Peyer's patch (tissue), 4 donors: ENCODE data around the gene KLHDC7B. TPM values are rescaled to one million over a fixed set of nuclear protein-coding genes. Genes with fewer than 3 reads are reported as not detected.

Experiments
- DNase-seq, 3 donors: peaks; one replicate each; pipeline ENCODE4 v3.0.0-alpha.2; 2017 to 2019
- H3K27ac ChIP-seq, 4 donors: fragments of 200-600 bp; sonication (generic); one replicate each; pipeline ENCODE4 v1.5.1; 2016 to 2019
- H3K27me3 ChIP-seq, 2 donors: fragments of 200-600 bp; sonication (generic); one replicate each; pipeline ENCODE4 v1.5.1; 2019
- H3K36me3 ChIP-seq, 3 donors: fragments of 200-600 bp; sonication (generic); one replicate each; pipeline ENCODE4 v1.5.1; 2016 to 2019
- H3K4me1 ChIP-seq, 4 donors: fragments of 200-600 bp; sonication (generic); one replicate each; pipeline ENCODE4 v1.5.1; 2016 to 2019
- H3K4me3 ChIP-seq, 4 donors: fragments of 200-600 bp; sonication (generic); 1 replicate in 3 of 4; 2 replicates in 1 of 4; pipeline ENCODE4 v1.5.1; 2016 to 2019; ENCODE audit warnings: mild to moderate bottlenecking in 1 of 4
- H3K9me3 ChIP-seq, 4 donors: fragments of 200-600 bp; sonication (generic); one replicate each; pipeline ENCODE4 v1.5.1; 2016 to 2019; ENCODE audit warnings: mild to moderate bottlenecking in 1 of 4
- POLR2A ChIP-seq, 2 donors: fragments of 450-650 bp; IDR thresholded peaks; one replicate each; pipeline ENCODE4 v1.5.1; 2017; ENCODE audit warnings: antibody characterized with exemption in 2 of 2, mild to moderate bottlenecking in 2 of 2, moderate library complexity in 2 of 2
- total RNA-seq, 4 donors: library from RNA; depleted of rRNA; stranded (reverse); fragments of >200 nt; gene quantifications; one replicate each; pipeline ENCODE4 v1.1.0, GENCODE V29; 2016
- TF ChIP-seq, protein P1 (sequence below), 6 experiments: fragments of 450-650 bp in 4 of 6; fragments of 200-600 bp in 2 of 6; sonication (generic) in 1 of 6; IDR thresholded peaks; one replicate each; pipeline ENCODE4 v1.5.1; 2017 to 2019; ENCODE audit warnings: antibody characterized with exemption in 6 of 6, mild to moderate bottlenecking in 3 of 6, moderate library complexity in 1 of 6

KLHDC7B gene
- total RNA-seq, 4 donors from 2014 or later: 1.1 TPM; not detected in 3

DNA sequence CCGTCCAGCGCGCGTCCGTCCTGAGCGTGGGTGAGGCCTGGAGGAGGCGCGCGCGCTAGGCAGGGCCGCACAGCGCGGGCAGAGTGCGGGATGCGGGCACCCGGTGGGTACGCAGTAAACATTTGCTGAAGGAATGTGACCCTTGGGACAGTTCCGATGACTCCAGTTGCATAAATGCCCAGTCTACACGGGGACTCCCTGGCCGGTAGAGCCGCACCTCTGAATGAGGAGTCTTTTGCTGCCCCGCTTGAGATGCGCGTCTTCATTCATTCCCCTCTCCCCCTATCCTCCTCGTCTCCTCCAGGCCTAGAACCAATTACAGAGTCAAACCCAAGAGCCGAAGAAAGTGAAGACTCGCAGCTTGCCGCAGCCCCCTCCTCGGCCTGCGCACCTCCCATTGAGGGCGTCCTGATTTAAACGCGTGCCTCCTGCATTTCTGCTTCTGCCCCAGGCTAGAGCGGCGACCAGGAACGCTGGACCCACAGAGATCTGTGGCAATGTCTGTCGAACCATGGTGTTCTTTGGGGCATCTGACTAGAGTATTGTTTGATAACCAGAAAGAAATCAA is 37.7 kb downstream of the KLHDC7B start:
- H3K27me3 ChIP-seq: no peaks in the 10 kb centered on the region
- H3K27ac ChIP-seq: peak overlapping the region; percentile 98 to 100 (median 99)
- H3K36me3 ChIP-seq: no peaks in the 10 kb centered on the region
- TF ChIP-seq POLR2A (IDR thresholded peaks at IDR 0.05): no peak
- TF ChIP-seq, protein P1, sequence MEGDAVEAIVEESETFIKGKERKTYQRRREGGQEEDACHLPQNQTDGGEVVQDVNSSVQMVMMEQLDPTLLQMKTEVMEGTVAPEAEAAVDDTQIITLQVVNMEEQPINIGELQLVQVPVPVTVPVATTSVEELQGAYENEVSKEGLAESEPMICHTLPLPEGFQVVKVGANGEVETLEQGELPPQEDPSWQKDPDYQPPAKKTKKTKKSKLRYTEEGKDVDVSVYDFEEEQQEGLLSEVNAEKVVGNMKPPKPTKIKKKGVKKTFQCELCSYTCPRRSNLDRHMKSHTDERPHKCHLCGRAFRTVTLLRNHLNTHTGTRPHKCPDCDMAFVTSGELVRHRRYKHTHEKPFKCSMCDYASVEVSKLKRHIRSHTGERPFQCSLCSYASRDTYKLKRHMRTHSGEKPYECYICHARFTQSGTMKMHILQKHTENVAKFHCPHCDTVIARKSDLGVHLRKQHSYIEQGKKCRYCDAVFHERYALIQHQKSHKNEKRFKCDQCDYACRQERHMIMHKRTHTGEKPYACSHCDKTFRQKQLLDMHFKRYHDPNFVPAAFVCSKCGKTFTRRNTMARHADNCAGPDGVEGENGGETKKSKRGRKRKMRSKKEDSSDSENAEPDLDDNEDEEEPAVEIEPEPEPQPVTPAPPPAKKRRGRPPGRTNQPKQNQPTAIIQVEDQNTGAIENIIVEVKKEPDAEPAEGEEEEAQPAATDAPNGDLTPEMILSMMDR (IDR thresholded peaks at IDR 0.05): no peak
- no peaks in the 10 kb centered on the region for H3K9me3 ChIP-seq
- peaks cover 0 to 29% (median 3%) of the 10 kb centered on the region in 4 donors for H3K4me1 ChIP-seq
- H3K4me3 ChIP-seq: peak overlapping the region; percentile 82 to 93 (median 88)
- DNase-seq: no peak

DNA sequence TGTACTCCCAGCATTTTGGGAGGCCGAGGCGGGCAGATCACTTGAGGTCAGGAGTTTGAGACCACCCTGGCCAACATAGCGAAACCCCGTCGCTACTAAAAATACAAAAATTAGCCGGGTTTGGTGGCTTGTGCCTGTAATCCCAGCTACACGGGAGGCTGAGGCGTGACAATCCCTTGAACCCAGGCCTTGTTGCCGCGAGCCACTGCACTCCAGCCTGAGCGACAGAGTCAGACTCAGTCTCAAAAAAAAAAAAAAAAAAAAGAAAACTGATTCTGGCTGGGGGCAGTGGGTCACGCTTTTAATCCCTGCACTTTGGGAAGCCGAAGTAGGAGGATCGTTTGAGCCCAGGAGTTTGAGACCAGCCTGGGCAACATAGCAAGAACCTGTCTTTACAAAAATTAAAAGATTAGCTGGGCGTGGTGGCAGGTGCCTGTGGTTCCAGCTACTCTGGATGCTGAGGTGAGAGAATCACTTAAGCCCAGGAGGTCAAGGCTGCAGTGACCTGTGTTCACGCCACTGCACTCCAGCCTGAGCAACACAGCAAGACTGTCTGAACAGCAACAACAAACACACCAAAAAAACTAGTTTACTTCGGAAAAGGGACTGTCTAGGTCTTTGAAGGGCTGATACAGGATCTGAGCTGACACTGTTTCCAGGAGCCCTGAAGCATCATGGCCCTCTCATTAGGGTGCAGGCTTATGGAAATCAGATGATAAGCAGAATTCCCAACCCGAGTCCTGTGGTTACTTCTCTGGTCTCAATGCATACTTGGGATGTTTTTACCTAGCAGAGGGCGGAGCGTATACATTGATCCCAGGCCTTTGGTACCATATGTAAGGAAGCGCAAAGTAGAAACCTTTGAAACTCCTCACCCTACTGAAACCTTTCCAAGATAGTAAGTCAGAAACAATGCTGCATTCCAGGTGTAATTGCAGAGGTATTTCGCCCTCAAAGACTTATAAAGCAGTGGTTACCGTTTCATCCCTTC is 38.7 kb downstream of the KLHDC7B start:
- H3K27me3 ChIP-seq: no peaks in the 10 kb centered on the region
- H3K9me3 ChIP-seq: no peaks in the 10 kb centered on the region
- TF ChIP-seq POLR2A (IDR thresholded peaks at IDR 0.05): no peak
- TF ChIP-seq, protein P1 (IDR thresholded peaks at IDR 0.05): no peak
- H3K36me3 ChIP-seq: no peaks in the 10 kb centered on the region
- H3K4me1 ChIP-seq: peaks cover 0 to 19% (median 3%) of the 10 kb centered on the region in 4 donors
- H3K27ac ChIP-seq: no peak overlapping the region
- no peak overlapping the region for H3K4me3 ChIP-seq
- DNase-seq: no peak

DNA sequence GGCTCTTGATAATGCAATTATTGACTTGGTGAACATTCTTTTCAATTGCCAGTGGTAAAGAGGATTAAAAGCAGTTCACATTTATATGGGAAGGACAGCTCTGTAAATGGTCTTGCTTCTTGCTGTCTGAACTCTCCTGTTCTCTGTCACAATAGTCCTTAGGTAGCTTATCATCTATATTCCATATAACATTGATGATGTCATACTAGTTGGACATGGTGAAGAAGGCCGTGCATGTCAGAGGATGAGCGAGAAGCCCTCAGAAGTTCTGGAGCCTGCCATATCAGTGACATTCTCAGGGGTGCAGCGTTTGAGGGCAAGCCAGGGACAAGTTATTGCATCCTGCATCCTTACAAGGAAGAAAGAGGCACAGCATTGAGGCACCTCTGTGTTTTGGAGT is 39.5 kb downstream of the KLHDC7B start:
- no peaks in the 10 kb centered on the region for H3K27me3 ChIP-seq
- H3K4me1 ChIP-seq: peaks cover 0 to 19% (median 3%) of the 10 kb centered on the region in 4 donors
- H3K36me3 ChIP-seq: no peaks in the 10 kb centered on the region
- H3K27ac ChIP-seq: no peak overlapping the region
- DNase-seq: no peak
- TF ChIP-seq, protein P1 (IDR thresholded peaks at IDR 0.05): no peak
- no peak for TF ChIP-seq POLR2A (IDR thresholded peaks at IDR 0.05)
- no peaks in the 10 kb centered on the region for H3K9me3 ChIP-seq
- H3K4me3 ChIP-seq: no peak overlapping the region

DNA sequence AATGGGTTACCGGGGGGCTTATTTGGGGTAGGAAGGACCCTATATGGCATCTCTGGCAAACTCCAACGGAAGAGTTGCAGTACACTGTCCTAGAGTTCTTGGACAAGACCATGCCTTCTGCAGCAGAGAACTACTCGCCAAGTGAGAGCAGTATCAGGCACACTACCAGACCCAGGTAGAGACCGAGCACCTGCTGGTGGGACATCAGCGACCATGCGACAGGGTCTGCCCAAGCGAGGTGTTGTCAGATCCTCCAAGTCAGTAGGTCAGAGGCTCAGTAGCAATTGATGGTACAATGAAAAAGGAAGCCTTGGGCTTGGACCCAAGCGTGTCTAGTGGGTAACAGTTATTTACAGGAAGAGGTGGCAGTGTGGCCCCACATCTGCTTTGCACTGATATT is 40.1 kb downstream of the KLHDC7B start:
- Histone ChIP-seq H3K27me3 (no peaks in the 10 kb centered on the region), H3K4me1 (peaks cover 0 to 19% (median 3%) of the 10 kb centered on the region in 4 donors), H3K4me3 (no peak overlapping the region), H3K36me3 (no peaks in the 10 kb centered on the region), H3K27ac (no peak overlapping the region), H3K9me3 (no peaks in the 10 kb centered on the region)
- DNase-seq: no peak
- no peak for TF ChIP-seq POLR2A (IDR thresholded peaks at IDR 0.05)

DNA sequence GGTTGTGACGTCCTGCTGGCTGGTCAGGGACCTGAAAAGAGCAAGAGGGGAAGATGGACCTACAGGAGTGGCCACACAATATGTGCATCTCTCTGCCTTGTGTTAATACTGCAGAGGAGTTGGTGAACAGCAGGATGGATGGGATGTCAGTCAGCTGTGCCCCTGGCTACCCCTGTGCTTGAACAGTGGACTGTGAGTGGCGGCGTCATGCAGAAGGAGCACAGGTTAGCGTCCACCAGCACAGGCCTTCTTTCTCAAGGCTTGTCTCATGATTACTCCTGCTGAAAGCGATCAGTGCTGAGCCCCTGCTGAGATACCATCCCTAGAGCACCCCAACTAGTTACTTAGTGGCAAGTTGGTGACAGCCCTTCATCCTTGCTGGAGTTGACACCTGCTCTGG is 40.7 kb downstream of the KLHDC7B start:
- H3K27me3 ChIP-seq: no peaks in the 10 kb centered on the region
- TF ChIP-seq POLR2A (IDR thresholded peaks at IDR 0.05): no peak
- TF ChIP-seq, protein P1 (IDR thresholded peaks at IDR 0.05): no peak
- no peaks in the 10 kb centered on the region for H3K36me3 ChIP-seq
- peaks cover 0 to 14% (median 3%) of the 10 kb centered on the region in 4 donors for H3K4me1 ChIP-seq
- H3K4me3 ChIP-seq: no peak overlapping the region
- H3K9me3 ChIP-seq: no peaks in the 10 kb centered on the region
- no peak overlapping the region for H3K27ac ChIP-seq
- DNase-seq: no peak

DNA sequence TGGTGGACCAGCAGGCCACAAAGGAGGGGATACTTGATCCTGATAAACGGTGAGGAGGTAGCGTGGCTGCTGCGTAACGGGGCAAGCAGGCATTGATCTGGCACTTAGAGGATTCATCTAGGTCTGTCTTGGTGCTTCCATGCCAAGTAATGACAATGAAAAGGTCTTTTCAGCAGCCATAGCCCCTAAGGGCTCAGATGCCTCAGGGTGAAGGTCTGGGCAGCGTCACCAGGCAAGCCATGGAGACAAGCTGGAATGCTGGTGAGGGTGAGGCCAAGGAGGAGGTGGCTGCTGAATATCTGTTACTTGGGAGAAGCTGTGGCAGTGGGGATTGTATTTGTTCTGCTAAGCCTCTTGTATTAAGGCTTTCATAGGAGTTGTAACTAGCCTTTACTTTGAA is 41.7 kb downstream of the KLHDC7B start:
- TF ChIP-seq, protein P1 (IDR thresholded peaks at IDR 0.05): no peak
- TF ChIP-seq POLR2A (IDR thresholded peaks at IDR 0.05): no peak
- Histone ChIP-seq H3K27ac (no peak overlapping the region), H3K4me3 (no peak overlapping the region), H3K9me3 (no peaks in the 10 kb centered on the region), H3K36me3 (no peaks in the 10 kb centered on the region), H3K4me1 (peaks cover 0 to 8% (median 0%) of the 10 kb centered on the region in 4 donors), H3K27me3 (no peaks in the 10 kb centered on the region)
- DNase-seq: no peak
